HCT116 (cell line): ENCODE measurements around the gene LGR6. TPM values are rescaled to one million over a fixed set of nuclear protein-coding genes. Genes with fewer than 3 reads are reported as not detected.

Source experiments
- ATAC-seq: fragments of 200-7000 bp; cut with Tn5 transposase; 2 replicates; pipeline ENCODE4 v1.9.1; 2020; ENCODE audit warnings: mild to moderate bottlenecking, moderate library complexity
- BruUV-seq: library from RNA; stranded (reverse); fragments of 400-500 nt; replicated peaks from 2 replicates; lab custom pipeline; 2021; lab: Mats Ljungman, UMichigan
- CTCF ChIA-PET: fragments of 300-600 bp; sonication (Branson Sonifier 250); formaldehyde crosslinking; loops from one replicate; lab custom pipeline; 2021; ENCODE audit warnings: antibody characterized with exemption; lab: Charles Lee
- POLR2A ChIA-PET: fragments of 300-600, 350-600 bp; sonication (Branson Sonifier 250); formaldehyde crosslinking; loops from one replicate; lab custom pipeline; 2021; ENCODE audit warnings: antibody characterized with exemption; lab: Charles Lee
- RAD21 ChIA-PET, 2 experiments: fragments of 300-600 bp; sonication (Branson Sonifier 250); formaldehyde crosslinking; loops; one replicate each; lab custom pipeline; 2023; ENCODE audit warnings: low total read pairs in 2 of 2; ENCODE audit not compliant: uncharacterized antibody in 2 of 2, unreplicated experiment in 2 of 2, low non-redundant PET in 1 of 2; lab: Charles Lee
- DNase-seq: peaks from one replicate; pipeline ENCODE4 v3.0.0-alpha.2; 2010; ENCODE audit warnings: low read depth, low spot score
- H2AFZ ChIP-seq: fragments of 200-600 bp; shearing (Covaris generic), sonication (generic); 2 replicates; pipeline ENCODE4 v1.6.1; 2017; ENCODE audit warnings: low read depth, mixed run types, mixed read lengths, antibody characterized with exemption, low read length; ENCODE audit not compliant: poor library complexity, severe bottlenecking
- H3K27ac ChIP-seq: 2 replicates; pipeline ENCODE4 v1.5.1; 2012; ENCODE audit warnings: low read depth, low read length
- H3K27me3 ChIP-seq: fragments of 200-600 bp; sonication (generic); 2 replicates; pipeline ENCODE4 v1.6.1; 2016; ENCODE audit warnings: mixed run types, low read length, mixed read lengths; ENCODE audit not compliant: insufficient read depth
- H3K36me3 ChIP-seq, 2 experiments: fragments of 200-500 bp in 1 of 2; fragments of 200-600 bp in 1 of 2; sonication (Bioruptor generic) in 1 of 2; sonication (generic) in 1 of 2; 2 replicates each; pipeline versions ENCODE4 v1.5.1 to v1.6.1; 2014 to 2016; ENCODE audit warnings: low read length in 2 of 2, inconsistent platforms in 1 of 2, mixed read lengths in 1 of 2, mixed run types in 1 of 2; ENCODE audit not compliant: insufficient read depth in 2 of 2, control insufficient read depth in 1 of 2
- H3K4me1 ChIP-seq, 2 experiments: fragments of 200-600 bp in 1 of 2; sonication (generic) in 1 of 2; 2 replicates each; pipeline versions ENCODE4 v1.5.1 to v1.6.1; 2012 to 2017; ENCODE audit warnings: low read length in 2 of 2, inconsistent platforms in 1 of 2, mild to moderate bottlenecking in 1 of 2, mixed read lengths in 1 of 2, mixed run types in 1 of 2, moderate library complexity in 1 of 2; ENCODE audit not compliant: insufficient read depth in 2 of 2, control insufficient read depth in 1 of 2
- H3K4me2 ChIP-seq: fragments of 200-600 bp; sonication (generic); 2 replicates; pipeline ENCODE4 v1.6.1; 2017; ENCODE audit warnings: mixed run types, low read length, mixed read lengths
- H3K4me3 ChIP-seq, 2 experiments: fragments of 200-600 bp in 1 of 2; sonication (generic) in 1 of 2; replicated peaks in 1 of 2; 2 replicates each; pipeline ENCODE4 v1.5.1; 2011 to 2016; ENCODE audit warnings: low read length in 2 of 2, control low read depth in 1 of 2, low read depth in 1 of 2, mild to moderate bottlenecking in 1 of 2, mixed read lengths in 1 of 2, mixed run types in 1 of 2
- H3K79me2 ChIP-seq: fragments of 200-600 bp; sonication (generic); 2 replicates; pipeline ENCODE4 v1.6.1; 2017; ENCODE audit warnings: mild to moderate bottlenecking, mixed run types, low read length, moderate library complexity, mixed read lengths; ENCODE audit not compliant: insufficient read depth
- H3K9ac ChIP-seq: fragments of 200-600 bp; sonication (generic); 2 replicates; pipeline ENCODE4 v1.6.1; 2016; ENCODE audit warnings: low read length, mixed read lengths
- H3K9me2 ChIP-seq: fragments of 200-600 bp; sonication (generic), shearing (Covaris generic); 2 replicates; pipeline ENCODE4 v1.6.1; 2017; ENCODE audit warnings: mixed run types, mild to moderate bottlenecking, moderate library complexity; ENCODE audit not compliant: insufficient read depth
- H3K9me3 ChIP-seq, 2 experiments: fragments of 200-500 bp in 1 of 2; fragments of 200-600 bp in 1 of 2; sonication (Bioruptor generic) in 1 of 2; sonication (generic) in 1 of 2; 2 replicates each; pipeline ENCODE4 v1.6.1; 2014 to 2017; ENCODE audit warnings: low read length in 2 of 2, mixed read lengths in 2 of 2, inconsistent platforms in 1 of 2, low read depth in 1 of 2, mild to moderate bottlenecking in 1 of 2, mixed run types in 1 of 2, moderate library complexity in 1 of 2; ENCODE audit not compliant: control insufficient read depth in 1 of 2, insufficient read depth in 1 of 2
- H4K20me1 ChIP-seq: fragments of 200-600 bp; sonication (generic), shearing (Covaris generic); 2 replicates; pipeline ENCODE4 v1.6.1; 2017; ENCODE audit warnings: mixed run types, mild to moderate bottlenecking, moderate library complexity; ENCODE audit not compliant: insufficient read depth
- ATF3 ChIP-seq: IDR thresholded peaks from 2 replicates; pipeline ENCODE4 v1.6.1; 2012
- CBX3 ChIP-seq: IDR thresholded peaks from 2 replicates; pipeline ENCODE4 v1.6.1; 2012; ENCODE audit warnings: low read depth
- EZH2 ChIP-seq: fragments of 200-600 bp; sonication (generic); IDR thresholded peaks from 2 replicates; pipeline ENCODE4 v1.6.1; 2017; ENCODE audit warnings: antibody characterized with exemption, mixed run types
- FOSL1 ChIP-seq: IDR thresholded peaks from 2 replicates; pipeline ENCODE4 v1.6.1; 2012; ENCODE audit warnings: low read depth
- POLR2A ChIP-seq: IDR thresholded peaks from 2 replicates; pipeline ENCODE4 v1.7.0; 2011; ENCODE audit warnings: borderline replicate concordance; ENCODE audit not compliant: insufficient read depth, insufficient read length; ENCODE audit errors: extremely low read depth
- POLR2AphosphoS5 ChIP-seq: IDR thresholded peaks from 2 replicates; pipeline ENCODE4 v1.6.1; 2011; ENCODE audit warnings: mild to moderate bottlenecking, low read depth, low read length, moderate library complexity
- RAD21 ChIP-seq: IDR thresholded peaks from 2 replicates; pipeline ENCODE4 v1.6.1; 2012; ENCODE audit warnings: low read depth, mild to moderate bottlenecking
- TCF7L2 ChIP-seq: IDR thresholded peaks from 2 replicates; pipeline ENCODE4 v1.7.0; 2011; ENCODE audit warnings: borderline replicate concordance, inconsistent platforms; ENCODE audit not compliant: insufficient read depth, insufficient read length; ENCODE audit errors: extremely low read depth
- YY1 ChIP-seq: IDR thresholded peaks from 2 replicates; pipeline ENCODE4 v1.6.1; 2011; ENCODE audit warnings: low read length, low read depth, moderate library complexity, mild to moderate bottlenecking; ENCODE audit not compliant: insufficient replicate concordance; ENCODE audit errors: extremely low read depth
- ZFX ChIP-seq: fragments of 450-650 bp; IDR thresholded peaks from 2 replicates; pipeline ENCODE4 v1.6.1; 2017
- intact Hi-C: fragments of 100-400 bp; cut with micrococcal nuclease; formaldehyde crosslinking; loops from 2 replicates; pipeline ENCODE4 v1.10.0; 2022
- total RNA-seq: library from RNA; stranded (reverse); gene quantifications from one replicate; pipeline ENCODE4 v1.2.1, GENCODE V29; 2021; ENCODE audit not compliant: unreplicated experiment
- TF ChIP-seq, protein P1 (sequence below), 3 experiments: fragments of 200-600 bp in 1 of 3; sonication (generic) in 1 of 3; IDR thresholded peaks in 2 of 3; conservative IDR thresholded peaks in 1 of 3; 2 replicates each; pipeline ENCODE4 v1.5.1; 2012 to 2017; ENCODE audit warnings: low read depth in 2 of 3, low read length in 2 of 3, antibody characterized with exemption in 1 of 3, borderline replicate concordance in 1 of 3, control low read depth in 1 of 3, mild to moderate bottlenecking in 1 of 3, mixed read lengths in 1 of 3, mixed run types in 1 of 3, moderate library complexity in 1 of 3; ENCODE audit not compliant: insufficient read depth in 1 of 3
- TF ChIP-seq, protein P2 (sequence below): IDR thresholded peaks from 2 replicates; pipeline ENCODE4 v1.6.1; 2011; ENCODE audit warnings: mild to moderate bottlenecking, low read length, moderate library complexity; ENCODE audit not compliant: insufficient replicate concordance; ENCODE audit errors: extremely low read depth

LGR6 gene
- total RNA-seq, 1 experiment from 2014 or later: 0.20 TPM

- no peak for DNase-seq
- Histone ChIP-seq H2AFZ (no peak overlapping the region), H3K79me2 (no peaks in the 10 kb centered on the region), H3K9ac (no peak overlapping the region), H4K20me1 (no peaks in the 10 kb centered on the region; the same call in 1 of the 2 replicates), H3K9me3 (no peaks in the 10 kb centered on the region), H3K27ac (no peak overlapping the region), H3K4me2 (no peak overlapping the region), H3K27me3 (peaks cover 69% of the 10 kb centered on the region), H3K4me1 (no peaks in the 10 kb centered on the region), H3K4me3 (no peak overlapping the region), H3K36me3 (no peaks in the 10 kb centered on the region), H3K9me2 (no peaks in the 10 kb centered on the region)
- no TSS peak for BruUV-seq
- ChIA-PET RAD21 (no interaction called here), CTCF (no interaction called here), POLR2A (no interaction called here)
- ATAC-seq: no peak
- intact Hi-C loops: no loop called here
- no peak for TF ChIP-seq EZH2
- TF ChIP-seq ATF3: no peak
- TF ChIP-seq CBX3: no peak
- no peak for TF ChIP-seq TCF7L2
- TF ChIP-seq, protein P1, sequence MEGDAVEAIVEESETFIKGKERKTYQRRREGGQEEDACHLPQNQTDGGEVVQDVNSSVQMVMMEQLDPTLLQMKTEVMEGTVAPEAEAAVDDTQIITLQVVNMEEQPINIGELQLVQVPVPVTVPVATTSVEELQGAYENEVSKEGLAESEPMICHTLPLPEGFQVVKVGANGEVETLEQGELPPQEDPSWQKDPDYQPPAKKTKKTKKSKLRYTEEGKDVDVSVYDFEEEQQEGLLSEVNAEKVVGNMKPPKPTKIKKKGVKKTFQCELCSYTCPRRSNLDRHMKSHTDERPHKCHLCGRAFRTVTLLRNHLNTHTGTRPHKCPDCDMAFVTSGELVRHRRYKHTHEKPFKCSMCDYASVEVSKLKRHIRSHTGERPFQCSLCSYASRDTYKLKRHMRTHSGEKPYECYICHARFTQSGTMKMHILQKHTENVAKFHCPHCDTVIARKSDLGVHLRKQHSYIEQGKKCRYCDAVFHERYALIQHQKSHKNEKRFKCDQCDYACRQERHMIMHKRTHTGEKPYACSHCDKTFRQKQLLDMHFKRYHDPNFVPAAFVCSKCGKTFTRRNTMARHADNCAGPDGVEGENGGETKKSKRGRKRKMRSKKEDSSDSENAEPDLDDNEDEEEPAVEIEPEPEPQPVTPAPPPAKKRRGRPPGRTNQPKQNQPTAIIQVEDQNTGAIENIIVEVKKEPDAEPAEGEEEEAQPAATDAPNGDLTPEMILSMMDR (IDR thresholded peaks at IDR 0.05 in 2 of 3, conservative IDR thresholded peaks at IDR 0.05 in 1 of 3; ENCODE audit: borderline replicate concordance in 1 of 3, insufficient read depth in 1 of 3, low read depth in 2 of 3, low read length in 2 of 3): no peak
- TF ChIP-seq, protein P2, sequence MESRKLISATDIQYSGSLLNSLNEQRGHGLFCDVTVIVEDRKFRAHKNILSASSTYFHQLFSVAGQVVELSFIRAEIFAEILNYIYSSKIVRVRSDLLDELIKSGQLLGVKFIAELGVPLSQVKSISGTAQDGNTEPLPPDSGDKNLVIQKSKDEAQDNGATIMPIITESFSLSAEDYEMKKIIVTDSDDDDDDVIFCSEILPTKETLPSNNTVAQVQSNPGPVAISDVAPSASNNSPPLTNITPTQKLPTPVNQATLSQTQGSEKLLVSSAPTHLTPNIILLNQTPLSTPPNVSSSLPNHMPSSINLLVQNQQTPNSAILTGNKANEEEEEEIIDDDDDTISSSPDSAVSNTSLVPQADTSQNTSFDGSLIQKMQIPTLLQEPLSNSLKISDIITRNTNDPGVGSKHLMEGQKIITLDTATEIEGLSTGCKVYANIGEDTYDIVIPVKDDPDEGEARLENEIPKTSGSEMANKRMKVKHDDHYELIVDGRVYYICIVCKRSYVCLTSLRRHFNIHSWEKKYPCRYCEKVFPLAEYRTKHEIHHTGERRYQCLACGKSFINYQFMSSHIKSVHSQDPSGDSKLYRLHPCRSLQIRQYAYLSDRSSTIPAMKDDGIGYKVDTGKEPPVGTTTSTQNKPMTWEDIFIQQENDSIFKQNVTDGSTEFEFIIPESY: no peak
- TF ChIP-seq YY1: no peak
- TF ChIP-seq POLR2A: no peak
- no peak for TF ChIP-seq FOSL1
- TF ChIP-seq RAD21: no peak
- TF ChIP-seq POLR2AphosphoS5: no peak
- TF ChIP-seq ZFX: no peak
Measured at GRCh38 chr1:202263628-202264027, 70.0 kb downstream of the LGR6 start.
